HUDEP-2 (cell line): ENCODE results near the gene PTDSS2.

Experiments
- DNase-seq, 76 experiments: peaks; one replicate each; lab custom pipeline; 2025; ENCODE audit not compliant: unreplicated experiment in 76 of 76; lab: John Stamatoyannopoulos, UW

The PTDSS2 gene

GRCh38 chr11:538431-539051, 88.5 kb downstream of the PTDSS2 start:
- no peak for DNase-seq

- no peak for DNase-seq
These were observed 89.9 kb downstream of the PTDSS2 start for GRCh38 chr11:539971-540481.
